HG03571 (cell line): ENCODE measurements around the gene HSH2D.

ENCODE experiments used
- ATAC-seq: cut with Tn5 transposase; IDR thresholded peaks from one replicate; pipeline ENCODE4 v1.9.1; 2021; ENCODE audit not compliant: unreplicated experiment

Gene HSH2D

GRCh38 chr19:16191216-16191908 lies 47.9 kb downstream of the HSH2D start:
- ATAC-seq: no peak

GRCh38 chr19:16193466-16193865 lies 50.0 kb downstream of the HSH2D start:
- no peak for ATAC-seq

- peak; percentile 4 for ATAC-seq
Observed at GRCh38 chr19:16197188-16197621, 53.7 kb downstream of the HSH2D start.

GRCh38 chr19:16197622-16198369 lies 54.3 kb downstream of the HSH2D start, which contains the start of gene AP1M1:
AP1M1 (plus strand) TSS chr19:16197911; CDS start chr19:16198027, 116 bp downstream.
- peak; percentile 83 for ATAC-seq

- no peak for ATAC-seq
Observed at GRCh38 chr19:16198370-16198651, 54.8 kb downstream of the HSH2D start.

- ATAC-seq: no peak
Observed at GRCh38 chr19:16199275-16199932, 55.9 kb downstream of the HSH2D start.

- no peak for ATAC-seq
Observed at GRCh38 chr19:16200038-16201010, 56.8 kb downstream of the HSH2D start.

GRCh38 chr19:16201011-16201391 lies 57.5 kb downstream of the HSH2D start:
- ATAC-seq: no peak

GRCh38 chr19:16202320-16203255 lies 59.1 kb downstream of the HSH2D start:
- ATAC-seq: no peak

GRCh38 chr19:16203256-16204004 lies 59.9 kb downstream of the HSH2D start:
- ATAC-seq: no peak

- no peak for ATAC-seq
Observed at GRCh38 chr19:16204005-16204294, 60.5 kb downstream of the HSH2D start.

GRCh38 chr19:16205205-16206045 lies 61.9 kb downstream of the HSH2D start:
- no peak for ATAC-seq

- no peak for ATAC-seq
Observed at GRCh38 chr19:16206046-16206605, 62.6 kb downstream of the HSH2D start.

- no peak for ATAC-seq
Observed at GRCh38 chr19:16206637-16207036, 63.2 kb downstream of the HSH2D start.

- ATAC-seq: no peak
Observed at GRCh38 chr19:16207063-16207462, 63.6 kb downstream of the HSH2D start.

GRCh38 chr19:16207490-16208025 lies 64.1 kb downstream of the HSH2D start:
- ATAC-seq: no peak
